GM18870 (cell line): ENCODE data around the gene SEC14L1.
"Not testable (repeated sequence)": the region's sequence is repeated elsewhere in the genome, so short reads cannot be mapped to it uniquely, and the experiment has no call there.

Experiments
- ATAC-seq: cut with Tn5 transposase; IDR thresholded peaks from one replicate; pipeline ENCODE4 v1.9.1; 2021; ENCODE audit warnings: moderate library complexity; ENCODE audit not compliant: unreplicated experiment

SEC14L1 gene

GRCh38 chr17:77140166-77140877 is 447 bp upstream of the SEC14L1 start:
- peak; percentile 71 for ATAC-seq

GRCh38 chr17:77141846-77142449 is 1.2 kb downstream of the SEC14L1 start:
- ATAC-seq: no peak

- no peak for ATAC-seq
These were observed 1.9 kb downstream of the SEC14L1 start for GRCh38 chr17:77142689-77143088.

- no peak for ATAC-seq
These were observed 2.5 kb downstream of the SEC14L1 start for GRCh38 chr17:77143306-77143705.

- no peak for ATAC-seq
These were observed 3.5 kb downstream of the SEC14L1 start for GRCh38 chr17:77144227-77144626.

GRCh38 chr17:77145224-77145611 is 4.4 kb downstream of the SEC14L1 start:
- ATAC-seq: no peak

GRCh38 chr17:77145612-77146245 is 5.0 kb downstream of the SEC14L1 start:
- ATAC-seq: peak; percentile 32

- ATAC-seq: no peak
These were observed 5.5 kb downstream of the SEC14L1 start for GRCh38 chr17:77146246-77146632.

- no peak for ATAC-seq
These were observed 6.1 kb downstream of the SEC14L1 start for GRCh38 chr17:77146882-77147281.

GRCh38 chr17:77147357-77147801 is 6.6 kb downstream of the SEC14L1 start:
- peak; percentile 38 for ATAC-seq

GRCh38 chr17:77148077-77148939 is 7.5 kb downstream of the SEC14L1 start:
- ATAC-seq: no peak

GRCh38 chr17:77148940-77149510 is 8.3 kb downstream of the SEC14L1 start:
- no peak for ATAC-seq

GRCh38 chr17:77150196-77150595 is 9.4 kb downstream of the SEC14L1 start:
- no peak for ATAC-seq

- ATAC-seq: no peak
These were observed 10.4 kb downstream of the SEC14L1 start for GRCh38 chr17:77151186-77151585.

- not testable (repeated sequence) for ATAC-seq
These were observed 11.3 kb downstream of the SEC14L1 start for GRCh38 chr17:77152056-77152455.

GRCh38 chr17:77153472-77153871 is 12.7 kb downstream of the SEC14L1 start:
- ATAC-seq: no peak

GRCh38 chr17:77153999-77154586 is 13.3 kb downstream of the SEC14L1 start:
- no peak for ATAC-seq

GRCh38 chr17:77155125-77155524 is 14.4 kb downstream of the SEC14L1 start:
- no peak for ATAC-seq

- ATAC-seq: not testable (repeated sequence)
These were observed 17.0 kb downstream of the SEC14L1 start for GRCh38 chr17:77157766-77158165.

GRCh38 chr17:77160091-77160874 is 19.5 kb downstream of the SEC14L1 start:
- ATAC-seq: no peak
